SJCRH30 (cell line): ENCODE results near the gene GDAP2. TPM values are rescaled to one million over a fixed set of nuclear protein-coding genes. Genes with fewer than 3 reads are reported as not detected.

Experiments
- DNase-seq, 2 experiments: peaks; one replicate each; pipeline ENCODE4 v3.0.0-alpha.2; 2015 to 2020
- H3K27ac ChIP-seq: fragments of 250-450 bp; sonication (Bioruptor Pico); 2 replicates; pipeline ENCODE4 v1.5.1; 2020; ENCODE audit warnings: mild to moderate bottlenecking, moderate library complexity
- H3K27me3 ChIP-seq: fragments of 250-450 bp; sonication (Bioruptor Pico); 2 replicates; pipeline ENCODE4 v1.5.1; 2020; ENCODE audit warnings: mild to moderate bottlenecking, moderate library complexity
- H3K36me3 ChIP-seq: fragments of 250-450 bp; sonication (Bioruptor Pico); 2 replicates; pipeline ENCODE4 v1.5.1; 2020; ENCODE audit warnings: mild to moderate bottlenecking, moderate library complexity
- H3K4me1 ChIP-seq: fragments of 250-450 bp; sonication (Bioruptor Pico); 2 replicates; pipeline ENCODE4 v1.5.1; 2020; ENCODE audit warnings: mild to moderate bottlenecking, moderate library complexity
- H3K4me3 ChIP-seq: fragments of 250-450 bp; sonication (Bioruptor Pico); 2 replicates; pipeline ENCODE4 v1.5.1; 2020; ENCODE audit warnings: mild to moderate bottlenecking, moderate library complexity
- H3K9me3 ChIP-seq: fragments of 250-450 bp; sonication (Bioruptor Pico); replicated peaks from 2 replicates; pipeline ENCODE4 v1.5.1; 2020; ENCODE audit warnings: mild to moderate bottlenecking, moderate library complexity
- total RNA-seq: library from RNA; depleted of rRNA; stranded (reverse); fragments of >200 nt; shearing (Covaris generic); gene quantifications from 2 replicates; pipeline ENCODE4 v1.2.3, GENCODE V29; 2014; rRNA removed

Gene GDAP2
- total RNA-seq, 1 experiment from 2014 or later, result 34.6 TPM

DNA sequence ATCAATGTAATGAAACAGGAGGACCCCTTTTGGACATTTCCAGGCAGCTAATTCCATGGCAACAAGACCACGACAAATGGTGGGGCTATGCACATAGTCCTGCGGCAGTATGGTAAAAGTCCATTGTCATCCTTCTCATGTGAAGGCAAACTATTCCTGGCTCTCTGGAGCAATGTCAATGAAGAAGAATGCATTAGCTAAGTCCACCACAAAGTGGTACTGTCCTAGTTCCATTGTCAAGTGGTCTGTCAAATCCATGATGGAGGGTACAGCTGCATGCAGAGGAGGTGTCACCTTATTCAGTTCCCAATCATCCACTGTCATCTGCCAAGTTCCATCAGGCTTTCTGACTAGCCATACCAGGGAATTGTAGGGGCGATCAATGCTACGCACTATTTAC lies 110.1 kb downstream of the GDAP2 start:
- DNase-seq, result no peak
- Histone ChIP-seq H3K9me3 (peaks cover 6% of the 10 kb centered on the region), H3K27ac (no peak overlapping the region), H3K36me3 (no peaks in the 10 kb centered on the region), H3K27me3 (no peaks in the 10 kb centered on the region), H3K4me1 (peaks cover 13% of the 10 kb centered on the region; the same call in 1 of the 2 replicates), H3K4me3 (no peak overlapping the region)

DNA sequence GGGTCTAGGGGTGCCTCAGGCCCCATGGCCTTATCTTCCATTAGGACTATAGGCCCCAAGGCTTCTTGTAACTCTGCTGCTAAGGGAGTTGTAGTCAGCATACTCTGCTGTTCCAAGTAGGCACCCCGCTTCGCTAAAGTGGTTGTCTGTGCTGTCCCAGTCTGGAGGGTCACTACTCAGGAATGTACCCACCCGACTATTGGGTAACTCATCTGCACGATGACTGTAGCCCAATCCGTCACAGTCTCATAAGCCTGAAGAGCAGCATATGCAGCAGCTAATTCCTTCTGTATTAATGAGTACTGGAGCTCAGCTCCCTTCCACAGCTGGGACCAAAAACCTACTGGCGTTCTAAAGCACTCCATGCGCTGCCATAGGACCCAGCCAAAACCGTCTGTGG lies 111.0 kb downstream of the GDAP2 start:
- Histone ChIP-seq H3K9me3 (peaks cover 6% of the 10 kb centered on the region), H3K4me1 (peaks cover 12% of the 10 kb centered on the region; the same call in 1 of the 2 replicates), H3K27ac (no peak overlapping the region), H3K4me3 (no peak overlapping the region), H3K36me3 (no peaks in the 10 kb centered on the region), H3K27me3 (no peaks in the 10 kb centered on the region)
- no peak for DNase-seq

DNA sequence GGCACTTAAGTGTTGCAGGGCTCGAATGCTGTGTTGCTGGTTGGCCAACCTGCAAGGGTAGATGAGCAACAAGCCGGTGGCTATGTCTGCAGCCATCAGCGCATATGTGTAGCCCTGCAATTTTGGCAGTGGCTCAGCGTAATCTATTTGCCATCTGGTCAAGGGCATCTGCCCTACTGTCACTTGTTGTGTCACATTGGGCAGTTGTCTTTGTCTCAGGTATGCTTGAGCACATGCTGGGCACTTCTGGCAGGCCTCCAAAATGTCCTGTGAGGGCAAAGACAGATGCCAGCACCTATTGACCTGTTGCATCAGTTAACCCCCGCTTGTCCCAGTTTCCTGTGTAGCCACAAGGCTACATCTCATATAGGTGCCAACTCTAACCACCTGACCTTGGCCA lies 111.8 kb downstream of the GDAP2 start:
- Histone ChIP-seq H3K36me3 (no peaks in the 10 kb centered on the region), H3K4me1 (peaks cover 12% of the 10 kb centered on the region; the same call in 1 of the 2 replicates), H3K27ac (no peak overlapping the region), H3K27me3 (no peaks in the 10 kb centered on the region), H3K4me3 (no peak overlapping the region), H3K9me3 (peaks cover 6% of the 10 kb centered on the region)
- DNase-seq, result no peak

DNA sequence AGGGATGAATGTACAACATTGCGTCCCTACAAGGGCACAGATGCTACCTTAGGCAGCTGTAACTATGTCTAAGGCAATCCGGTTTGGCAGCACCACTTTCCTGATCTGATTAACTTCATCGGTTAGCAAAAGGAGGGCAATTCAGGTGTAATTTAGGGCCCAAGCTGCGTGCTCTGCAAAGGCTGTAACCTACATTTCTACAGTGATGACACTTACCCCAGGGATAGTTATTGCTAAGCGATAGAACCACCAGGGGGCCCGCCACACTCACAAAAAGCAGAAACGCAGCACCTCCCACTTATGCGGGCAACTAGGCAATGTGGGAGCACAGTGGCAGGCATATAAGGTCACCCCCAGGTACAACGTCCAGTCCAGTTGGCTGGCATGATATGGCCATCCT lies 113.5 kb downstream of the GDAP2 start:
- Histone ChIP-seq H3K4me3 (no peak overlapping the region), H3K9me3 (no peaks in the 10 kb centered on the region), H3K36me3 (no peaks in the 10 kb centered on the region), H3K4me1 (peaks cover 6% of the 10 kb centered on the region; the same call in 1 of the 2 replicates), H3K27ac (no peak overlapping the region), H3K27me3 (no peaks in the 10 kb centered on the region)
- no peak for DNase-seq

DNA sequence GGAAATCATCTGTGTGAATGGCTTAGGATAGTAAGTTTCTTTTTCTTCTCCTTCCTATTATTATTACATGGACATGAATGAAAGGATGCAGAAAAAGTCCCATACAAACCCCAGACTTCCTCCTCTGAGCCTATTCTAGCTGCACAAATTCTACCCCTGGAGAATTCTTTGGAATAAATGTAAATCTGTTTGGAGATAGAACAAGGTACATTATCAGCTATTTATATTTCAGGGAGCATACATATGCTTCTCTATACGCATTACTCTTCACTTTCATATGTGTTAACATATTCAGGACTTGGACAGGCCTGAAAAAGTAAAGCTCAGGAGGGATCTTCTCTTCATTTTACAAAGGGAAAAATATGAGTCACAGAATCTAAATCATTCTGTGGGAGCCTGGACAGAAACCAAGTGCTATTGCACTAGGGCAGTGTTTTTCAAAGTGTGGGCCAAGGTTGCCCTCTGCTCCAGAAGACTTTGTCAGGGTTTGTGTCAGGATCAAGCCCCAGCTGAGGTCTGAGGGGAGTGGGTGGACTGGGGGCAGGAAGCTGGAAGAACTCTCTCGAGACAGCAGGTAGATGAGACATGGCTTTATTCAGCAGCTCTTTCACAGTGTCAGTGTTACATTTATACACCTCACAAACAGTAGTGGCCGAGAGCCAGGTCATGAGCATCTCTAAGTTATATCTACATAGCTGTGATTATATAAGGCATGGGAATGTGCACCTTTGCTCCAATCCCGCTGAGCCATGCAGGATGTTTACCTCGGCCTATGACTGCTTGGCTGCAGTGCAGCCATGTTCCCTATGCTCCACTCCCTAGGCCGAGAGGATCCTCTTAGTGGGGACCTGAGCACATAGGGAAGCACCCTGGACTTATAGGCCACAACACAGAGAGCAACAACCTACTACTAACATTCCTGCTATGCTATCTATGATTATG lies 114.3 kb downstream of the GDAP2 start:
- H3K9me3 ChIP-seq, result no peaks in the 10 kb centered on the region
- H3K27ac ChIP-seq, result no peak overlapping the region
- H3K4me3 ChIP-seq, result no peak overlapping the region
- no peaks in the 10 kb centered on the region for H3K27me3 ChIP-seq
- H3K4me1 ChIP-seq, result peaks cover 2% of the 10 kb centered on the region; the same call in 1 of the 2 replicates
- H3K36me3 ChIP-seq, result no peaks in the 10 kb centered on the region
- DNase-seq, result no peak

Other genes with a start within 250 kb of the GDAP2 start
- 57.7 and 60.8 TPM in 2 replicates for gene WDR3, start 118 bp upstream of the GDAP2 start, total RNA-seq